Tracheal epithelial cell (primary cell): Measurements from ENCODE around the gene AVPR1A. TPM values are rescaled to one million over a fixed set of nuclear protein-coding genes. Genes with fewer than 3 reads are reported as not detected.

Source experiments
- total RNA-seq: library from RNA; depleted of rRNA; stranded (reverse); fragments of >200 nt; gene quantifications from 2 replicates; pipeline ENCODE4 v1.2.1, GENCODE V29; 2014

Gene AVPR1A
- 0.24 TPM in 1 of 2 replicates, not detected in the other for total RNA-seq

DNA sequence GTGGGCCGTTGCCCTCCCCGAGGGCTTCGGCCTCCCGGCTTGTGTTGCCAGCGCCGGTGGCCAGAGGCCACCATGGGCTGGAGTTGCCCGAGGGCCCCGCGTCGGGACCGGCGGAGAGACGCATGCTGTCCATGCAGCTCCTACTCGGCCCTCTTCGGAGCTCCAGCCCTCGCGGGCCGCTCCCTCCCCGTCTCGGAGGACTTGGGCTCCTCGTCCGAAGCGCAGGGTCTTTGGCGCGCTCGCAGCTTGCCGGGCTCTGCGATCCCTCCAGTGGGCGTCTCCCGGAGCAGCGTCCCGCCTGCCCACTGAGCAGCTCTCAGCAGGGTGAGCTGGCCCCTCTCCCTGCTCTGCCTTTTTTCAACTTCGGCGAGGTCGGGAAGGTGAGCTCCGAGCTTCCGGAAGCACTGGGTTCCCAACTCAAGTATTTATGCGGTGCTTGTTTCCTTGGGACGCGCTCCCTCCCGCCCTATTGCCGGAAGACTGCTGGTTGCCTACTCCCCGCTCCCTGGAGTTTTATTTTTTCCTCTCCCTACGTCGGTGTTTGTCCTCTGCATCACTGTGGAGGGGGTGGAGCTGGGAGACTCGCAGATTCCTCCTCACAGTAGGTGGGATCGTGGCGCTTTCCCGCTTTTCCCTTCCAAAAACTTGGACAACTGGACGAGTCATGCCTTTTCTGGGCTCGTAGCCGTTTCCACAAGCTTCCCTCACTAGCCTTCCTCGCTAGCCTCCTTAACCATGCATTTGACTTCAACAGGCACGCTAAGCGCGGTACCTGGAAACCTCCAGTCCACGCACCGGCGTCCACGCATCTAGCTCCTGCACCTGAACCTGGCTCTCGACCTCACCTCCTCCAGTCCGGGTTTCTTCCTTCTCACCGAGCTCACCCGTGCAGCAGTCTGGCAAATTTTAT is at the start of gene AVPR1A:
Gene AVPR1A, minus strand, starts transcription at position 489 of the 910 bp plus-strand sequence. Its CDS starts 365 bp downstream, at position 124.

Other genes starting within 250 kb of the AVPR1A start
- gene PPM1H, start 216.1 kb downstream of the AVPR1A start, total RNA-seq: 3.4 and 4.8 TPM in 2 replicates